ENCODE measurements around the gene TEX11.
"Not testable (repeated sequence)": the region's sequence is repeated elsewhere in the genome, so short reads cannot be mapped to it uniquely, and the experiment has no call there.

Gene TEX11

DNA sequence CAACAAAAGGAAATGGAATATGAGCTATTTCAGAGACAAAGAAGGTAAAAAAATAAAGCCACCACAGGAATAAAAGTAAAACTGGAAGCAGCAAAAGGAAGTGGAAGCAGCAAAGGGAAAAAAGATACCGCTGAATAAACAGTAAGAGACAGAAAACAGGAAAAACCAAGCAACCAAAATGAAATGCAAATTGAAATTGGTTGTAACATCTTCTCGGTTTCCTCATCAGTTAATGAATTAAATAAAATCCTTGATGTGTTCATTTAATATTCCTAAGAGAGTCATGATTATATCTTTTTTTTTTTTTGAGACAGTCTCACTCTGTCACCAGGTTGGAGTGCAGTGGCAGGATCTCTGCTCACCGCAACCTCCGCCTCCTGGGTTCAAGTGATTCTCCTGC is 331.1 kb downstream of the TEX11 start:
- DNase-seq = no peak

DNA sequence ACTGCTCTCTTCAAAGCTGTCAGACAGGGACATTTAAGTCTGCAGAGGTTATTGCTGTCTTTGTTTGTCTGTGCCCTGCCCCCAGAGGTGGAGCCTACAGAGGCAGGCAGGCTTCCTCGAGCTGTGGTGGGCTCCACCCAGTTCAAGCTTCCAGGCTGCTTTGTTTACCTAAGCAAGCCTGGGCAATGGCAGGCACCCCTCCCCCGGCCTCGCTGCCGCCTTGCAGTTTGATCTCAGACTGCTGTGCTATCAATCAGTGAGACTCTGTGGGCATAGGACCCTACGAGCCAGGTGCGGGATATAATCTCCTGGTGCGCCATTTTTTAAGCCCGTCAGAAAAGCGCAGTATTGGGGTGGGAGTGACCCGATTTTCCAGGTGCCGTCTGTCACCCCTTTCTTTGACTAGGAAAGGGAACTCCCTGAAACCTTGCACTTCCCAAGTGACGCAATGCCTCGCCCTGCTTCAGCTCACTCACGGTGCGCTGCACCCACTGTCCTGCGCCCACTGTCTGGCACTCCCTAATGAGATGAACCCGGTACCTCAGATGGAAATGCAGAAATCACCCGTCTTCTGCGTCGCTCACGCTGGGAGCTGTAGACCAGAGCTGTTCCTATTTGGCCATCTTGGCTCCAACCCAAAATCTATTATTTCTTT is 338.5 kb downstream of the TEX11 start:
- DNase-seq = not testable (repeated sequence)

DNA sequence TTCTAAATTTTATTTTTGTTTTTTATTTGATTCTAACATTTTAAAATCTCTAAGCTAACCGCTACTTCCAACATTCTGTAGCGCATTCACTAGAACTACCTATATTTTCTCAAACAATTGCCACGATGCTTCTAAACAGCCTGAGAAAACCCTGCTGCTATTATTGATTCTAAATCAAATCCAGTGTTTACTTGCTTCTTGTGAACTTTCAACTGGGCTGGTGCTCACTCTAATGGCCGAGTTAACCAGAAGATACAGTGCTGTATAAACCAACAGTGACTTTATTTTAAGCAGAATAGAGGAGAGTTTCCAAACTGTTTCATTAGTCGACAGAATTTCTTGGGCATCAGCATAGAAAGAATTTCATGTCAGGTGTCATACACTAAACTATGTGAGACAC is 353.6 kb downstream of the TEX11 start:
- DNase-seq = no peak

GRCh38 chrX:70554523-70554922 is 354.0 kb downstream of the TEX11 start:
- no peak for DNase-seq

DNA sequence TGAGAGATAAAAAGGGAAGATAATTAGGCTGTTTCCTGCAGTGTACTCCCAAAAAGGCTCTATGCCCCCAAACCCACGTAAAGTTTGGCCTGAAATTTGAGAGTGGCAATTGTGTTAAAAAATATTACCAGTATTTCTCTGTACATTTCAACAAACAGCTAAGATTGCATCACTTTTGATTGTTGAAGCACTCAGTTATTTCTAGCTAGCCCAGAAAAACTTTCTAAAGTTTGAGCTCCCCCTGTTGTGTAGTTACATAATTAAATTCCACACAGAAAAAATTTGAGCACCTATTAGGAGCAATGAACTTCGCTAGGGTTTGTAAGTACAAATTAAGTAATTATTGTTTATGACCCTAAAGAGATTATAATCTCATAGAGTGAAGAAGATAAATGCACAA is 354.4 kb downstream of the TEX11 start:
- DNase-seq = peak; percentile 7

DNA sequence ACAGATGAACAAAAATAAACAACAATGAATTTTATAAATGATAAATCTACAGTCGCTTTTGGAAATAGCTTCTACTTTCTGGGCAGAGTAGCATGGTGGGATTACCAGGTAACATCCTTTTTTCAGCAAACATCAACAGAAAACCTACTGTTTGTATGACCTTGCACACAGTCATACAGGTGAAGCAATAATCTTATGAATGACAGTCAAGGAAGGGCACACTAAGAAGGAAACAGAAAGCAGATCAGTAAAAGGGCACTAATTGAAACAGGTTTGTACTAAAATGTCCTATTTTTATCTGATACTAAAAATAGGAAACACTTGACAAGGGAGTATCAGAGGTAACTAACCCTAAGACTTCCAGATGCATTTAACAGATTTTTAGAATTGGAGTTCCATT is 355.0 kb downstream of the TEX11 start:
- DNase-seq = no peak

GRCh38 chrX:70552130-70552704 is 356.3 kb downstream of the TEX11 start:
- no peak for DNase-seq

- no peak for DNase-seq
These were observed 359.1 kb downstream of the TEX11 start for GRCh38 chrX:70549429-70549828.

GRCh38 chrX:70535198-70535597 is 373.3 kb downstream of the TEX11 start:
- DNase-seq = no peak

DNA sequence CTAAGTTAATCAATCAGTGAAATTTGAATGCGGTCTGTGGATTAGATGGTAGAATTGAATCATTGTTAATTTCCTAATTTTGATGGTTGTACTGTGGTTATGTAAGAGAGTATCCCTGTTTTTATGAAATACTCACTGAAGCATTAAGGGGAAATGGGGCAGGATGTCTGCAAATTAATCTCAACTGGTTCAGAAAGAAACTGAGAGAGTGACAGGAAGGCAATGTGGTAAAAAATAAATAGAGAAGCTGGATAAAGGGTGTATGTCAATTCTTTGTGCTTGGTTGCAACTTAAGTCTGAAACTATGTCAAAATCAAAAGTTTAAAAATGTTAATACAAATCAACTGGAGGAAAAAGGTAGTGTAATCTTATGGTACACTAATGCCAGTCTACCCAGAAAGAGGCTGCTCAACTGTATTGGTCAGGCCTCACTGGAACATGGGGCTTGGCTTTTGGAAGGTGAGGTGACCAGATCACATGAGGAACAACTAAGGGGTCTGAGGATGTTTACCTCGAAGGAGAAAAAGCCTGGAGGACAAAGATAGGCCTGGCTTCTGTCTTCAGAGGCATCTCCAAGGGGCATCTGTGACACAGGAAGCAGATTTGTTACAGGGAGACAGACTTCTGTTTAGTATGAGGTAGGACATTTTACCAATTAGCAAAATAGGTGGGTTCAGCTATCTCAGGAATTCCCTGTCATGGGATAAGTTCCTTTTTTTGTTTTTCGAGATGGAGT is 380.7 kb downstream of the TEX11 start:
- DNase-seq = no peak

- DNase-seq = no peak
These were observed 381.5 kb downstream of the TEX11 start for GRCh38 chrX:70527053-70527452.

DNA sequence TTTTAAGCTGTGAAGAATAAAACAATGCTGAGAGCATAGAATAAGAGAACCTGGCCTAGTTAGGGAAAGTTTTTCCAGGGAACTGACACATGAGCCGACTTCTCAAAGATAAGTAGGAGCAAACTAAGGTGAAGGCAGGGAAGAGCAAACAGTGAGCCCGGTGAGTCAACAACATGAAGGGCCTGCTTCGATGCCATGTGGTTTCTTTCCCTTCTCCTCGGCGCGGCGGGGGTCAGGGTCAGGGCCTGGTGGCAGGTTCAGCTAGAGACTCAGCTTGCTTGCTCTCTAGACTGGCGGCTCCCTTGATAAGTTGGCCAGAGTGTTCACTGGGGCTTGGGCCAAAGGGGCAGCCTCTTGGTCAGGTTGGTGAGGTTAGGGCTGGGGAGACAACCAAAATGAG is 382.8 kb downstream of the TEX11 start:
- DNase-seq = no peak

DNA sequence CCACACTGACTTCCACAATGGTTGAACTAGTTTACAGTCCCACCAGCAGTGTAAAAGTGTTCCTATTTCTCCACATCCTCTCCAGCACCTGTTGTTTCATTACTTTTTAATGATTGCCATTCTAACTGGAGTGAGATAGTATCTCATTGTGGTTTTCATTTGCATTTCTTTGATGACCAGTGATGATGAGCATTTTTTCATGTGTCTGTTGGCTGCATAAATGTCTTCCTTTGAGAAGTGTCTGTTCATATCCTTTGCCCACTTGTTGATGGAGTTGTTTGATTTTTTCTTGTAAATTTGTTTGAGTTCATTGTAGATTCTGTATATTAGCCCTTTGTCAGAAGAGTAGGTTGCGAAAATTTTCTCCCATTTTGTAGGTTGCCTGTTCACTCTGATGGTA is 392.8 kb downstream of the TEX11 start:
- DNase-seq = not testable (repeated sequence)

- not testable (repeated sequence) for DNase-seq
These were observed 393.2 kb downstream of the TEX11 start for GRCh38 chrX:70515270-70515669.

DNA sequence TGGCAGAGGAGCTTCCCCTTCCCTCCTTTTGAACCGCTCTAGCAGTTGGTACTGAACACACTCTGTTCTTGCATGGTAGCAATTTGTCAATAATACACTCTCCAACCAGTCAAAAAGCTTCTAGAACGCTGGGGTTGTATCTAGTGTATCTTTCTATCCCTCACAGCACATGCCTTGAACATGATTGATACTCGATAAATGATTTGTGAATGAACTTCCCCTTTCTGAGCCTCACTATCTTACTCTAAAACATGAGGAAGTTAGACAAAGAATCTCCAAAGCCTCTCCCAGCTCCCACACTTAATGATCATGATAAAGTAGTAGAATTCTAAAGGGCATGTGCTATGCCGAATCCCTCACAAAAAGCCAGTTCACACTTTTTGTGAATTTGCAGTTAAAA is 399.4 kb downstream of the TEX11 start:
- DNase-seq = no peak

- DNase-seq = no peak
These were observed 400.1 kb downstream of the TEX11 start for GRCh38 chrX:70508296-70508911.

- DNase-seq = no peak
These were observed 403.1 kb downstream of the TEX11 start for GRCh38 chrX:70505451-70505841.

GRCh38 chrX:70504772-70505450 is 403.6 kb downstream of the TEX11 start:
- no peak for DNase-seq

DNA sequence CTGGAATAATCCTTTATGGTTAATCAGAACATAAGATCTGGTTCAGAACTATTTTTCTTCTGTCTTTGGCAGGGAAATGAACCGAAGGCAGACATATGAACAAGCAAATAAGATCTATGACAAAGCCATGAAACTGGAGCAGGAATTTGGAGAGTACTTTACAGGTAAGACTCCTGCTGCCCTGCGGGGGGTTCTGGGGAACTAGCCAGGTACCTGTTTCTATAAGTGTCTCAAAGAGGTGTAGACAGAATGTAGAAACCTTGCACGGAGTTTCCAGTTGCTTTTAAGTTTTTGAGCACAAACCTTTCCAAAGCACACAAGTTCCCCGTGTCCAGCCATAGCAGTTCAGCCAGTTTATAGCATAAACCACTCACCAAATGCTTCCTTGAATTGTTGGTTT is 407.7 kb downstream of the TEX11 start:
- no peak for DNase-seq

- no peak for DNase-seq
These were observed 410.4 kb downstream of the TEX11 start for GRCh38 chrX:70498129-70498528.

DNA sequence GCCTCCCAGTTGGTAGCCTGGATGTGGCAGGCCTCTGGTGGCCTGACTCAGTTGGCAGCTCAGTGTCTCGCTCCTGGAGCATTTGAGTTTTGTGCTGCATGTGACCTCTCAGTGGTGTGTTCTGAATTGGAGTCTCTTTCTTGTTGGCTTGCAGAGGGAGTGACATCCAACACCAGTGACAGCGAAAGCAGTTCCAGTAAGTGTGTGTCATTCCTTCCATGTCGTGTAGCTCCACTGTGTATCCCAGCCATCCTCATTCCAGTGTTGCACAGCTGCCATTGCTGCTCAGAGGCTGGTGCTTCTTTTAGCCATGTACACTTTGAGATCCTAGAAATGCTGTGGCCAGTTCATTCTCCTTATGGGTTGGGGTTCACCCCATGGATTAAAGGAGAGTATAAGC is 411.5 kb downstream of the TEX11 start:
- DNase-seq = no peak

GRCh38 chrX:70496491-70496890 is 412.0 kb downstream of the TEX11 start:
- no peak for DNase-seq

GRCh38 chrX:70494441-70494840 is 414.1 kb downstream of the TEX11 start:
- DNase-seq = no peak
